SK-N-SH (cell line): ENCODE measurements around the gene NSUN2. TPM values are rescaled to one million over a fixed set of nuclear protein-coding genes. Genes with fewer than 3 reads are reported as not detected.

Experiments used
- CTCF ChIA-PET: fragments of 300-600, 350-600 bp; formaldehyde crosslinking; extraction: SDS; loops from one replicate; lab custom pipeline; 2021; lab: Yijun Ruan, JAX
- POLR2A ChIA-PET: fragments of 350-600 bp; sonication (Branson Sonifier 250); formaldehyde crosslinking; extraction: SDS; loops from one replicate; lab custom pipeline; 2020; ENCODE audit warnings: antibody characterized with exemption, inconsistent platforms; lab: Yijun Ruan, JAX
- DNase-seq: peaks from one replicate; pipeline ENCODE4 v3.0.0; 2012
- H2AFZ ChIP-seq: fragments of 200-600 bp; sonication (generic); 2 replicates; pipeline ENCODE4 v1.8.1; 2016; ENCODE audit warnings: antibody characterized with exemption, mild to moderate bottlenecking, low read depth
- H3F3A ChIP-seq: fragments of 200-600 bp; sonication (generic); replicated peaks from 2 replicates; pipeline ENCODE3; 2016; ENCODE audit warnings: antibody characterized with exemption, mild to moderate bottlenecking; ENCODE audit not compliant: insufficient read depth
- H3K27ac ChIP-seq, 2 experiments: fragments of 200-500 bp in 1 of 2; fragments of 200-600 bp in 1 of 2; sonication (Bioruptor generic) in 1 of 2; sonication (generic), shearing (Covaris generic) in 1 of 2; 2 replicates each; pipeline versions ENCODE4 v1.5.1 to v1.6.1; 2014 to 2016; ENCODE audit warnings: low read depth in 2 of 2, inconsistent platforms in 1 of 2, low read length in 1 of 2, mild to moderate bottlenecking in 1 of 2, mixed read lengths in 1 of 2
- H3K27me3 ChIP-seq: fragments of 200-600 bp; sonication (generic), shearing (Covaris generic); 2 replicates; pipeline ENCODE4 v1.6.1; 2016; ENCODE audit warnings: mixed run types; ENCODE audit not compliant: insufficient read depth
- H3K36me3 ChIP-seq, 2 experiments: fragments of 200-500 bp in 1 of 2; fragments of 200-600 bp in 1 of 2; sonication (Bioruptor generic) in 1 of 2; sonication (generic) in 1 of 2; replicated peaks in 1 of 2; 2 replicates each; pipeline versions ENCODE3 to v1.5.1; 2014 to 2016; ENCODE audit warnings: low read length in 1 of 2, mild to moderate bottlenecking in 1 of 2; ENCODE audit not compliant: insufficient read depth in 2 of 2, control insufficient read depth in 1 of 2
- H3K4me1 ChIP-seq, 2 experiments: fragments of 200-500 bp in 1 of 2; fragments of 200-600 bp in 1 of 2; sonication (Bioruptor generic) in 1 of 2; sonication (generic), shearing (Covaris generic) in 1 of 2; 2 replicates each; pipeline versions ENCODE4 v1.5.1 to v1.6.1; 2014 to 2016; ENCODE audit warnings: low read depth in 1 of 2, low read length in 1 of 2, mixed run types in 1 of 2; ENCODE audit not compliant: insufficient read depth in 2 of 2, control insufficient read depth in 1 of 2
- H3K4me2 ChIP-seq: fragments of 200-600 bp; sonication (generic), shearing (Covaris generic); 2 replicates; pipeline ENCODE4 v1.6.1; 2017; ENCODE audit warnings: mixed run types
- H3K4me3 ChIP-seq, 2 experiments: fragments of 200-500 bp in 1 of 2; fragments of 200-600 bp in 1 of 2; sonication (Bioruptor generic) in 1 of 2; sonication (generic), shearing (Covaris generic) in 1 of 2; 2 replicates each; pipeline versions ENCODE4 v1.5.1 to v1.8.1; 2014 to 2016; ENCODE audit warnings: low read depth in 2 of 2, inconsistent platforms in 1 of 2, low read length in 1 of 2, mild to moderate bottlenecking in 1 of 2, mixed read lengths in 1 of 2, moderate library complexity in 1 of 2
- H3K79me2 ChIP-seq: fragments of 200-600 bp; sonication (generic); 2 replicates; pipeline ENCODE4 v1.8.1; 2017; ENCODE audit warnings: mild to moderate bottlenecking; ENCODE audit not compliant: insufficient read depth
- H3K9ac ChIP-seq: fragments of 200-600 bp; sonication (generic); 2 replicates; pipeline ENCODE4 v1.6.1; 2017; ENCODE audit warnings: mixed run types
- H3K9me2 ChIP-seq: fragments of 200-600 bp; sonication (generic); 2 replicates; pipeline ENCODE4 v1.6.1; 2017; ENCODE audit warnings: mixed run types
- H3K9me3 ChIP-seq: fragments of 200-600 bp; sonication (generic); 2 replicates; pipeline ENCODE4 v1.6.1; 2017; ENCODE audit warnings: mixed run types, mild to moderate bottlenecking, moderate library complexity
- H4K20me1 ChIP-seq: fragments of 200-600 bp; sonication (generic); 2 replicates; pipeline ENCODE4 v1.6.1; 2017; ENCODE audit warnings: mild to moderate bottlenecking, mixed run types; ENCODE audit not compliant: insufficient read depth
- EP300 ChIP-seq, 2 experiments: IDR thresholded peaks; 2 replicates each; pipeline versions ENCODE4 v1.4.0 to v1.6.1; 2012; ENCODE audit warnings: borderline replicate concordance in 1 of 2, low read depth in 1 of 2, low read length in 1 of 2
- FOXJ3 ChIP-seq: sonication (generic); formaldehyde crosslinking; IDR thresholded peaks from 2 replicates; pipeline ENCODE4 v1.5.1; 2020; ENCODE audit warnings: mild to moderate bottlenecking, missing genetic modification reagents
- GATA2 ChIP-seq: sonication (generic); formaldehyde crosslinking; IDR thresholded peaks from 2 replicates; pipeline ENCODE4 v1.5.0; 2020; ENCODE audit warnings: mild to moderate bottlenecking, missing genetic modification reagents
- MXI1 ChIP-seq: IDR thresholded peaks from 2 replicates; pipeline ENCODE4 v1.6.1; 2012; ENCODE audit warnings: mild to moderate bottlenecking, low read depth, low read length, improper control_type of control experiment
- NFIC ChIP-seq: IDR thresholded peaks from 2 replicates; pipeline ENCODE4 v1.4.0; 2012; ENCODE audit warnings: borderline replicate concordance
- NRF1 ChIP-seq: IDR thresholded peaks from 2 replicates; pipeline ENCODE4 v1.6.1; 2012; ENCODE audit warnings: low read depth, mild to moderate bottlenecking, low read length
- POLR2AphosphoS5 ChIP-seq: IDR thresholded peaks from 2 replicates; pipeline ENCODE4 v1.6.1; 2012; ENCODE audit warnings: low read depth, low read length
- RAD21 ChIP-seq: IDR thresholded peaks from 2 replicates; pipeline ENCODE4 v1.6.1; 2012; ENCODE audit warnings: mild to moderate bottlenecking, low read length
- SIN3A ChIP-seq: IDR thresholded peaks from 2 replicates; pipeline ENCODE4 v1.6.1; 2012; ENCODE audit warnings: low read depth, mild to moderate bottlenecking, low read length, moderate library complexity, borderline replicate concordance
- TCF12 ChIP-seq: IDR thresholded peaks from 2 replicates; pipeline ENCODE4 v1.4.0; 2012
- WGBS: methylation state at CpG from one replicate; pipeline ENCODE4 v1.1.6; 2017; ENCODE audit warnings: low lambda C conversion rate; 5-methylcytosine and 5-hydroxymethylcytosine counted together
- polyA plus RNA-seq, 3 experiments: library from polyadenylated mRNA; depleted of rRNA; stranded (reverse); fragments of >200 nt; gene quantifications; 2 replicates each; pipeline ENCODE4 v1.2.3, GENCODE V29; 2012
- TF ChIP-seq, protein P1 (sequence below): fragments of 200-600 bp; sonication (generic); IDR thresholded peaks from 2 replicates; pipeline ENCODE4 v1.6.1; 2017; ENCODE audit warnings: antibody characterized with exemption, mild to moderate bottlenecking, moderate library complexity
- TF ChIP-seq, protein P2 (sequence below): fragments of 150-350 bp; IDR thresholded peaks from 2 replicates; pipeline ENCODE4 v1.6.1; 2016; ENCODE audit warnings: mild to moderate bottlenecking, low read depth, low read length
- TF ChIP-seq, protein P3 (sequence below): fragments of 150-350 bp; IDR thresholded peaks from 2 replicates; pipeline ENCODE4 v1.6.1; 2017; ENCODE audit warnings: antibody characterized with exemption, low read length, low read depth, borderline replicate concordance

The NSUN2 gene
- polyA plus RNA-seq, 1 of the 3 experiments (the other 2 are of a cell fraction), result 78.9 TPM

DNA sequence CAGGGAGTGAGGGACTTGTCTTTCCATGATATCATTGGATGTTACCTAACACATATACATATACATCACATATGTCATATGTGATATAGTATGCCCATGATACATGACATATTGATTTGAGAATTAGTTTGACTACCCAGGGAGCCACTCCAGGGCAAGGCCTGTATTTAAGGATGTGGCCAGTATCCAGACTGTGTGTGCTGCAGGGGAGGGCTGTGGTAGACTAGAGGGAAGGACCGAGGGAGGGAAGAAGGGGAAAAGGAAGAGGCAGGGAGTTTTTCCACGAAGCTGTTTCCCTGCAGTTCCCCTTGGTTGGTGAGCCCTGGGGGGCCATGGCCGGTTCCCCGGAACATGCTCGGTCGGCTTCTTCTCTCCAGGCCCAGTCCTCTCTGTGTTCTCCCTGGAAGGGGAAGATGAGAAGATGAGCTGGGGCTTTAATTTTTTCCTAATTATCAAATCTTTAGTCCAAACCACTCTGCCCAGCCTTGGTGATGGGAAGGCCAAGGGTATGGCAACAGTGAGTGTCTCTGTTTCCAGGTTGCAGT, 48.7 kb downstream of the NSUN2 start:
- POLR2A ChIA-PET, result no interaction called here
- Histone ChIP-seq H3K9ac (no peak overlapping the region), H3K4me3 (no peak overlapping the region), H3K4me1 (peaks cover 9 to 19% of the 10 kb centered on the region in 2 experiments; a peak in 1 of 4 replicates), H3K27ac (no peak overlapping the region), H3K9me3 (no peaks in the 10 kb centered on the region), H2AFZ (no peak overlapping the region), H4K20me1 (no peaks in the 10 kb centered on the region), H3K9me2 (no peaks in the 10 kb centered on the region), H3K36me3 (no peaks in the 10 kb centered on the region)
- TF ChIP-seq POLR2AphosphoS5 (no peak), NRF1 (no peak), SIN3A (no peak), NFIC (no peak), EP300 (IDR thresholded peaks at IDR 0.05; ENCODE audit: borderline replicate concordance in 1 of 2, low read depth in 1 of 2, low read length in 1 of 2) (no peak), FOXJ3 (CRISPR knock-in tag) (no peak), GATA2 (CRISPR knock-in tag) (no peak), RAD21 (no peak), TCF12 (no peak), MXI1 (no peak)
- TF ChIP-seq, protein P1, sequence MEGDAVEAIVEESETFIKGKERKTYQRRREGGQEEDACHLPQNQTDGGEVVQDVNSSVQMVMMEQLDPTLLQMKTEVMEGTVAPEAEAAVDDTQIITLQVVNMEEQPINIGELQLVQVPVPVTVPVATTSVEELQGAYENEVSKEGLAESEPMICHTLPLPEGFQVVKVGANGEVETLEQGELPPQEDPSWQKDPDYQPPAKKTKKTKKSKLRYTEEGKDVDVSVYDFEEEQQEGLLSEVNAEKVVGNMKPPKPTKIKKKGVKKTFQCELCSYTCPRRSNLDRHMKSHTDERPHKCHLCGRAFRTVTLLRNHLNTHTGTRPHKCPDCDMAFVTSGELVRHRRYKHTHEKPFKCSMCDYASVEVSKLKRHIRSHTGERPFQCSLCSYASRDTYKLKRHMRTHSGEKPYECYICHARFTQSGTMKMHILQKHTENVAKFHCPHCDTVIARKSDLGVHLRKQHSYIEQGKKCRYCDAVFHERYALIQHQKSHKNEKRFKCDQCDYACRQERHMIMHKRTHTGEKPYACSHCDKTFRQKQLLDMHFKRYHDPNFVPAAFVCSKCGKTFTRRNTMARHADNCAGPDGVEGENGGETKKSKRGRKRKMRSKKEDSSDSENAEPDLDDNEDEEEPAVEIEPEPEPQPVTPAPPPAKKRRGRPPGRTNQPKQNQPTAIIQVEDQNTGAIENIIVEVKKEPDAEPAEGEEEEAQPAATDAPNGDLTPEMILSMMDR, result no peak
- TF ChIP-seq, protein P2, sequence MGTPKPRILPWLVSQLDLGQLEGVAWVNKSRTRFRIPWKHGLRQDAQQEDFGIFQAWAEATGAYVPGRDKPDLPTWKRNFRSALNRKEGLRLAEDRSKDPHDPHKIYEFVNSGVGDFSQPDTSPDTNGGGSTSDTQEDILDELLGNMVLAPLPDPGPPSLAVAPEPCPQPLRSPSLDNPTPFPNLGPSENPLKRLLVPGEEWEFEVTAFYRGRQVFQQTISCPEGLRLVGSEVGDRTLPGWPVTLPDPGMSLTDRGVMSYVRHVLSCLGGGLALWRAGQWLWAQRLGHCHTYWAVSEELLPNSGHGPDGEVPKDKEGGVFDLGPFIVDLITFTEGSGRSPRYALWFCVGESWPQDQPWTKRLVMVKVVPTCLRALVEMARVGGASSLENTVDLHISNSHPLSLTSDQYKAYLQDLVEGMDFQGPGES, result no peak
- TF ChIP-seq, protein P3, sequence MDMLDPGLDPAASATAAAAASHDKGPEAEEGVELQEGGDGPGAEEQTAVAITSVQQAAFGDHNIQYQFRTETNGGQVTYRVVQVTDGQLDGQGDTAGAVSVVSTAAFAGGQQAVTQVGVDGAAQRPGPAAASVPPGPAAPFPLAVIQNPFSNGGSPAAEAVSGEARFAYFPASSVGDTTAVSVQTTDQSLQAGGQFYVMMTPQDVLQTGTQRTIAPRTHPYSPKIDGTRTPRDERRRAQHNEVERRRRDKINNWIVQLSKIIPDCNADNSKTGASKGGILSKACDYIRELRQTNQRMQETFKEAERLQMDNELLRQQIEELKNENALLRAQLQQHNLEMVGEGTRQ, result no peak
- TF ChIP-seq, all 33 proteins: peak for 0
- Histone ChIP-seq H3K4me2 (no peak overlapping the region), H3F3A (no peaks in the 10 kb centered on the region), H3K27me3 (no peaks in the 10 kb centered on the region), H3K79me2 (no peaks in the 10 kb centered on the region)
- CTCF ChIA-PET, result interaction anchor here (0.7 to 2.1 kb wide), 6 partner anchors 10 to 161 kb away, joined by 3 to 9 read pairs (median 4); no protein-coding TSS in a partner anchor
- DNase-seq, result no peak
- WGBS, result 85% methylated on average over 6 of the region's 6 CpGs
